ENCODE measurements around the gene DAAM2. TPM values are rescaled to one million over a fixed set of nuclear protein-coding genes. Genes with fewer than 3 reads are reported as not detected.

The DAAM2 gene
- total RNA-seq (2013), result 0.21 TPM
- polyA plus RNA-seq, result not detected
- polyA minus RNA-seq, result not detected in 2 replicates
- total RNA-seq, result 0 to 2.0 (median 0.17) reads per million in 11 experiments

GRCh38 chr6:39791850-39792539, at the start of gene DAAM2:
Gene DAAM2 (plus strand): TSS chr6:39792376. CDS start chr6:39856303, 63,927 bp downstream.
- DNase-seq, result no peak
- peaks cover 42 to 58% (median 44%) of the 10 kb centered on the region in 3 donors for H3K27me3 Mint-ChIP-seq (ENCODE audit: low read depth in 3 of 3)
- no peak within 1 kb of the TSS for H3K4me2 ChIP-seq (replicated peaks; ENCODE audit: extremely low read depth, low read length, poor library complexity, severe bottlenecking)

GRCh38 chr6:39746795-39747194, 45.4 kb upstream of the DAAM2 start:
- H4K20me1 ChIP-seq (ENCODE audit: insufficient read depth, low read length), result no peaks in the 10 kb centered on the region
- H3K36me3 Mint-ChIP-seq, result no peaks in the 10 kb centered on the region
- no peak overlapping the region for H3K27ac ChIP-seq (ENCODE audit: low read depth in 1 of 2, low read length in 2 of 2)
- H3K9me3 ChIP-seq (replicated peaks in 1 of 2; ENCODE audit: control insufficient read depth in 1 of 2, insufficient read depth in 1 of 2, low read length in 2 of 2), result no peaks in the 10 kb centered on the region
- no peak overlapping the region for H3K4me3 ChIP-seq (replicated peaks in 1 of 3; ENCODE audit: low read depth in 2 of 3, low read length in 3 of 3)
- H3K9me3 Mint-ChIP-seq, result peaks cover 0 to 4% (median 0%) of the 10 kb centered on the region in 7 donors
- no peak overlapping the region for H3K4me3 Mint-ChIP-seq
- no peak overlapping the region for H3K9ac ChIP-seq (ENCODE audit: insufficient read depth, low read length, poor library complexity, severe bottlenecking)
- H3K4me1 ChIP-seq (ENCODE audit: control insufficient read depth in 1 of 2, insufficient read depth in 2 of 2, low read length in 2 of 2), result no peaks in the 10 kb centered on the region
- H3K4me2 ChIP-seq (replicated peaks; ENCODE audit: extremely low read depth, low read length, poor library complexity, severe bottlenecking), result no peak overlapping the region
- intact Hi-C loops (cut with micrococcal nuclease), result no loop called here
- no peak overlapping the region for H2AFZ ChIP-seq (ENCODE audit: insufficient read depth, low read depth, low read length, poor library complexity, severe bottlenecking)
- no CpG with 5 or more reads among the region's 3 CpGs for WGBS (ENCODE audit: insufficient coverage)
- DNase-seq, result no peak
- peaks cover 0 to 8% (median 3%) of the 10 kb centered on the region in 3 donors for H3K27me3 Mint-ChIP-seq (ENCODE audit: low read depth in 3 of 3)
- no peaks in the 10 kb centered on the region for H3K36me3 ChIP-seq (replicated peaks in 1 of 2; ENCODE audit: control insufficient read depth in 1 of 2, insufficient read depth in 2 of 2, low read length in 2 of 2)
- H3K27me3 ChIP-seq (ENCODE audit: control insufficient read depth in 2 of 2, insufficient read depth in 2 of 2, low read length in 2 of 2), result no peaks in the 10 kb centered on the region
- no peak for TF ChIP-seq CTCF (IDR thresholded peaks at IDR 0.05)
- no peaks in the 10 kb centered on the region for H3K4me1 Mint-ChIP-seq
- no peaks in the 10 kb centered on the region for H3K79me2 ChIP-seq (ENCODE audit: insufficient read depth, low read length)
- no peak overlapping the region for H3K27ac Mint-ChIP-seq

More at GRCh38 chr6:39791850-39792539, at the start of gene DAAM2:
- Histone ChIP-seq H3K79me2 (ENCODE audit: insufficient read depth, low read length) (no peaks in the 10 kb centered on the region), H3K4me3 (replicated peaks in 1 of 3; ENCODE audit: low read depth in 2 of 3, low read length in 3 of 3) (no peak within 1 kb of the TSS), H2AFZ (ENCODE audit: insufficient read depth, low read depth, low read length, poor library complexity, severe bottlenecking) (no peak within 1 kb of the TSS), H3K27me3 (ENCODE audit: control insufficient read depth in 2 of 2, insufficient read depth in 2 of 2, low read length in 2 of 2) (peaks cover 38 to 46% of the 10 kb centered on the region in 2 donors), H3K9me3 (replicated peaks in 1 of 2; ENCODE audit: control insufficient read depth in 1 of 2, insufficient read depth in 1 of 2, low read length in 2 of 2) (peaks cover 0 to 5% of the 10 kb centered on the region in 2 donors), H3K36me3 (replicated peaks in 1 of 2; ENCODE audit: control insufficient read depth in 1 of 2, insufficient read depth in 2 of 2, low read length in 2 of 2) (no peaks in the 10 kb centered on the region), H3K9ac (ENCODE audit: insufficient read depth, low read length, poor library complexity, severe bottlenecking) (no peak within 1 kb of the TSS), H4K20me1 (ENCODE audit: insufficient read depth, low read length) (no peaks in the 10 kb centered on the region), H3K4me1 (ENCODE audit: control insufficient read depth in 1 of 2, insufficient read depth in 2 of 2, low read length in 2 of 2) (no peaks in the 10 kb centered on the region), H3K27ac (ENCODE audit: low read depth in 1 of 2, low read length in 2 of 2) (no peak within 1 kb of the TSS)
- 6% methylated on average over 54 of the region's 55 CpGs for WGBS (ENCODE audit: insufficient coverage)
- Mint-ChIP-seq H3K27ac (no peak within 1 kb of the TSS), H3K36me3 (no peaks in the 10 kb centered on the region), H3K4me3 (peak within 1 kb of the TSS in 1 of 2 donors; percentile 83), H3K9me3 (peaks cover 0 to 8% (median 2%) of the 10 kb centered on the region in 7 donors), H3K4me1 (no peaks in the 10 kb centered on the region)
- intact Hi-C loops (cut with micrococcal nuclease), result no loop called here
- no peak for TF ChIP-seq CTCF (IDR thresholded peaks at IDR 0.05)

Measured in CD14-positive monocyte (primary cell).